Breast epithelium (tissue), 3 donors: ENCODE measurements around the gene SPTBN1.

Source experiments
- POLR2A ChIP-seq: fragments of 450-650 bp; IDR thresholded peaks from one replicate; pipeline ENCODE4 v1.6.1; 2016; ENCODE audit warnings: antibody characterized with exemption, mild to moderate bottlenecking, moderate library complexity
- POLR2AphosphoS5 ChIP-seq, 3 donors: sonication (generic); formaldehyde crosslinking; IDR thresholded peaks; one replicate each; pipeline ENCODE4 v1.6.1; 2017; ENCODE audit warnings: antibody characterized with exemption in 3 of 3
- TF ChIP-seq, protein P1 (sequence below), 3 donors: fragments of 450-650 bp; IDR thresholded peaks; one replicate each; pipeline ENCODE4 v1.5.1; 2016 to 2017; ENCODE audit warnings: antibody characterized with exemption in 3 of 3, mild to moderate bottlenecking in 3 of 3, moderate library complexity in 3 of 3

DNA sequence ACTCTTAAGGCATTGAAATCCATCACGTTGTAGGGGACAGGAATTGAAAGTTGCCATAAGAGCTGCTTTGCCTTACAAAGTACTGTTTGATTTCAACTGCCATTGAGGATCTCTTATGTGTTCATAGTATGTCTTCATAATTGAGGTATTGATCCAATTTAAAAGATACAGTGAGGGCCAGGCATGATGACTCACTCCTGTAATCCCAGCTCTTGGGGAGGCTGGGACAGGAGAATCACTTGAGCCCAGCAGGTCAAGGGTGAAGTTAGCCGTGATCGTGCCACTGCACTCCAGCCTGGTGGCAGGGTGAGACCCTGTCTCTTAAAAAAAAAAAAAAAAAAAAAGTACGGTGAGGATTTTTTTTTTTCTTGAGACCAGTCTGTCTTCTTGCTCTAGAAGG is 175.6 kb downstream of the SPTBN1 start:
- TF ChIP-seq, protein P1, sequence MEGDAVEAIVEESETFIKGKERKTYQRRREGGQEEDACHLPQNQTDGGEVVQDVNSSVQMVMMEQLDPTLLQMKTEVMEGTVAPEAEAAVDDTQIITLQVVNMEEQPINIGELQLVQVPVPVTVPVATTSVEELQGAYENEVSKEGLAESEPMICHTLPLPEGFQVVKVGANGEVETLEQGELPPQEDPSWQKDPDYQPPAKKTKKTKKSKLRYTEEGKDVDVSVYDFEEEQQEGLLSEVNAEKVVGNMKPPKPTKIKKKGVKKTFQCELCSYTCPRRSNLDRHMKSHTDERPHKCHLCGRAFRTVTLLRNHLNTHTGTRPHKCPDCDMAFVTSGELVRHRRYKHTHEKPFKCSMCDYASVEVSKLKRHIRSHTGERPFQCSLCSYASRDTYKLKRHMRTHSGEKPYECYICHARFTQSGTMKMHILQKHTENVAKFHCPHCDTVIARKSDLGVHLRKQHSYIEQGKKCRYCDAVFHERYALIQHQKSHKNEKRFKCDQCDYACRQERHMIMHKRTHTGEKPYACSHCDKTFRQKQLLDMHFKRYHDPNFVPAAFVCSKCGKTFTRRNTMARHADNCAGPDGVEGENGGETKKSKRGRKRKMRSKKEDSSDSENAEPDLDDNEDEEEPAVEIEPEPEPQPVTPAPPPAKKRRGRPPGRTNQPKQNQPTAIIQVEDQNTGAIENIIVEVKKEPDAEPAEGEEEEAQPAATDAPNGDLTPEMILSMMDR (IDR thresholded peaks at IDR 0.05), result no peak
- TF ChIP-seq POLR2A (no peak), POLR2AphosphoS5 (IDR thresholded peaks at IDR 0.05) (no peak)
